ENCODE data around the gene ANKRD39.
"Not testable (repeated sequence)": the region's sequence is repeated elsewhere in the genome, so short reads cannot be mapped to it uniquely, and the experiment has no call there.

The ANKRD39 gene

GRCh38 chr2:96857667-96858372 is at the start of gene ANKRD39:
Gene ANKRD39, minus strand, starts transcription at chr2:96858016. Its CDS starts 29 bp downstream, at chr2:96857987.
- DNase-seq: peak; percentile 97 to 98

- no peak for DNase-seq
These were observed 48.9 kb upstream of the ANKRD39 start for GRCh38 chr2:96906729-96907114.

GRCh38 chr2:96903815-96904214 is 46.0 kb upstream of the ANKRD39 start:
- no peak for DNase-seq

- no peak for DNase-seq
These were observed 45.5 kb upstream of the ANKRD39 start for GRCh38 chr2:96903318-96903717.

- no peak for DNase-seq
These were observed 42.4 kb upstream of the ANKRD39 start for GRCh38 chr2:96900237-96900636.

GRCh38 chr2:96899413-96899741 is 41.6 kb upstream of the ANKRD39 start:
- DNase-seq: no peak

- DNase-seq: no peak
These were observed 41.0 kb upstream of the ANKRD39 start for GRCh38 chr2:96898641-96899412.

GRCh38 chr2:96898135-96898505 is 40.3 kb upstream of the ANKRD39 start:
- DNase-seq: no peak

GRCh38 chr2:96897491-96898134 is 39.8 kb upstream of the ANKRD39 start:
- no peak for DNase-seq

- DNase-seq: no peak
These were observed 38.2 kb upstream of the ANKRD39 start for GRCh38 chr2:96895746-96896651.

GRCh38 chr2:96895032-96895745 is 37.4 kb upstream of the ANKRD39 start:
- DNase-seq: no peak

- DNase-seq: no peak
These were observed 36.3 kb upstream of the ANKRD39 start for GRCh38 chr2:96894151-96894531.

GRCh38 chr2:96893289-96894150 is 35.7 kb upstream of the ANKRD39 start:
- no peak for DNase-seq

GRCh38 chr2:96891591-96892333 is 33.9 kb upstream of the ANKRD39 start:
- DNase-seq: no peak

- DNase-seq: no peak
These were observed 33.0 kb upstream of the ANKRD39 start for GRCh38 chr2:96890726-96891385.

- no peak for DNase-seq
These were observed 32.4 kb upstream of the ANKRD39 start for GRCh38 chr2:96890252-96890651.

GRCh38 chr2:96889502-96889901 is 31.7 kb upstream of the ANKRD39 start:
- not testable (repeated sequence) for DNase-seq

GRCh38 chr2:96888072-96889011 is 30.5 kb upstream of the ANKRD39 start:
- DNase-seq: no peak

- no peak for DNase-seq
These were observed 29.7 kb upstream of the ANKRD39 start for GRCh38 chr2:96887493-96888012.

Data from stimulated activated CD4-positive, alpha-beta T cell treated with anti-CD3 and anti-CD28 coated beads, Interleukin-2, amount 100 ng/mL, for 24 hours (primary cell).